ENCODE data around the gene SHC2.

SHC2 gene, protein sequence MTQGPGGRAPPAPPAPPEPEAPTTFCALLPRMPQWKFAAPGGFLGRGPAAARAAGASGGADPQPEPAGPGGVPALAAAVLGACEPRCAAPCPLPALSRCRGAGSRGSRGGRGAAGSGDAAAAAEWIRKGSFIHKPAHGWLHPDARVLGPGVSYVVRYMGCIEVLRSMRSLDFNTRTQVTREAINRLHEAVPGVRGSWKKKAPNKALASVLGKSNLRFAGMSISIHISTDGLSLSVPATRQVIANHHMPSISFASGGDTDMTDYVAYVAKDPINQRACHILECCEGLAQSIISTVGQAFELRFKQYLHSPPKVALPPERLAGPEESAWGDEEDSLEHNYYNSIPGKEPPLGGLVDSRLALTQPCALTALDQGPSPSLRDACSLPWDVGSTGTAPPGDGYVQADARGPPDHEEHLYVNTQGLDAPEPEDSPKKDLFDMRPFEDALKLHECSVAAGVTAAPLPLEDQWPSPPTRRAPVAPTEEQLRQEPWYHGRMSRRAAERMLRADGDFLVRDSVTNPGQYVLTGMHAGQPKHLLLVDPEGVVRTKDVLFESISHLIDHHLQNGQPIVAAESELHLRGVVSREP

DNA sequence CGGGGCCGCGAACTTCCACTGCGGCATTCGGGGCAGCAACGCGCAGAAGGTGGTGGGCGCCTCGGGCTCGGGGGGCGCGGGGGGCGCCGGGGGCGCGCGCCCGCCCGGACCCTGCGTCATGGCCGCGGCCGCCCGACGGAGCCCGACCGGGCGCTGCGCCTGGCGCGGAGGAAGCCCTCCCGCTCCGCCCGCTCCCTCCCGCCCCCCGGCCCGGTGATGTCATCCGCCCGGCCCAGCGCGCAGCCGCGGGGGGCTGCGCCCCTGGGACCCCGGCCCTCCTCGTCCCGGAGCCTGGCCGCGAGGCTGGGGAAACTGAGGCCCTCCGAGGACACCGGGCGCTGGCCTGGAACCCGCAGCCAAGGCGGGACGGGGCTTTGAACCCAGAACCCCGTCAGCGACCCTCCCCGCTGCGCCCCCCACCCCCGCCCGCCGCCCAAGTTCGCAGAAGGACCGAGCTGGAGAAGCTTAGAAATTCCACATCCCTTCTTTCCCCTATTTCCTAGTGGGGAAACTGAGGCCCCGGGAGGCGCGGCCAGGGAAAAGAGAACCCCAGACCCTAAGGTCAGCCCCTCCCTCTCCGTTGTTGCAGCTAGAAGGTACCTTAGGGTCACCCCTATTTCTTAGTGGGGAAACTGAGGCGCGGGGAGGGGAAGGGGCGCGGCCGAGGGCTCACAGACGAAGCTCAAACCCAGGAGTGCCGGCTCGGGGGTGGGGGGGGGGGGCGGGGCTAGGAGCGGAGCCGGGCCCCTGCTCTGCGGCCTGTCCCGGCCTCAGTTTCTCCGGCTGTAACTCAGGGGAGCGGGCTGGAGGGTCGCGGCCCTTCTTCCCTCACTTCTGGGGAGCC, at the start of gene SHC2:
Gene SHC2 (minus strand): TSS at position 157 of the 844 bp plus-strand sequence. CDS start 37 bp downstream, at position 120.
- no peak for DNase-seq (ENCODE audit: low read depth in 3 of 3, low spot score in 1 of 3)

DNA sequence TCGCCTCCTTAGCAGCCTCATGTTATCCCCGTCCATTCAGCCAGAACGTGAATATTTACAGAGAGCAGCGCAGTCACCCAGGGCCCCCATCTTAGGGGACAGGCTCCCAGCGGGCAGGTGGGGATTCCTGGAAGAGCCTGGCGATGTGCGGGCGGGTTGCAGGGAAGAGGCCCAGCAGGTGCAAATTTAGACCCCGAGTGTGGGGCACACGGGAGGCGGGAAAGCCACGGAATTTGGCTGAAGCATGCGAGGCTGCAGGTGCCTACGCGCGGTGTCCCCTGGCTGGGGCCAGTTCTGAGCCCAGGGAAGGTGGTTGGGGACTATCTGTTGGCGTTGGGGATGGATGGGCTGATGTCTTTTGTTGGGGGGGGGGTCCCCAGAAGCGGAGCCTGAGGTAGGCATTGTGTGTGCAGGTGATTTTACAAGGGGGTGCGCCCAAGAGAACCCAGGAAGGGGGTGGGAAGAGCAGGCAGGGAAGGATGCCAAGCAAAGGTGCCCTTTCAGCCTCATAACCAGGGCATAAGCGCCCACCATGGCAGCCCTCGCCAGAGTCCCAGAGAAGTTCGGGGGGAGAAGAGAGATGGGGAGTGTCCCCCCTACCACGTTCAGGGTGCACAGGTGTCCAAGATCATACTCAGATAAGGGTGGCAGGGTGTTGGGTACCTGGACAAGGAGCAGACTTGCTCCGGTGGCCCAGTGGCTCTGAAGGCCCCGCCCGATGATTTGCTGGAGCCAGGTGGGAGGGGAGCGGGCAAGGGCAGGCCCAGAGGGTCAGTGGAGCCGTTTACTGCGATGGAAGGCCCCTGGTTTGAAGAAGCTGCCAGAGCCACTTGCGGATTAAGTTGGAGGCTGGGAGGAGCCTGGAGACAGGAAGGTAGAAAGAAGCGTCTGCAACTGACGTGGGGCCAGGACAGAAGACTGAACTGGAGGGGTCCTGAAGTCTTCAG, 47.6 kb upstream of the SHC2 start:
- no peak for DNase-seq (ENCODE audit: low read depth in 3 of 3, low spot score in 1 of 3)

DNA sequence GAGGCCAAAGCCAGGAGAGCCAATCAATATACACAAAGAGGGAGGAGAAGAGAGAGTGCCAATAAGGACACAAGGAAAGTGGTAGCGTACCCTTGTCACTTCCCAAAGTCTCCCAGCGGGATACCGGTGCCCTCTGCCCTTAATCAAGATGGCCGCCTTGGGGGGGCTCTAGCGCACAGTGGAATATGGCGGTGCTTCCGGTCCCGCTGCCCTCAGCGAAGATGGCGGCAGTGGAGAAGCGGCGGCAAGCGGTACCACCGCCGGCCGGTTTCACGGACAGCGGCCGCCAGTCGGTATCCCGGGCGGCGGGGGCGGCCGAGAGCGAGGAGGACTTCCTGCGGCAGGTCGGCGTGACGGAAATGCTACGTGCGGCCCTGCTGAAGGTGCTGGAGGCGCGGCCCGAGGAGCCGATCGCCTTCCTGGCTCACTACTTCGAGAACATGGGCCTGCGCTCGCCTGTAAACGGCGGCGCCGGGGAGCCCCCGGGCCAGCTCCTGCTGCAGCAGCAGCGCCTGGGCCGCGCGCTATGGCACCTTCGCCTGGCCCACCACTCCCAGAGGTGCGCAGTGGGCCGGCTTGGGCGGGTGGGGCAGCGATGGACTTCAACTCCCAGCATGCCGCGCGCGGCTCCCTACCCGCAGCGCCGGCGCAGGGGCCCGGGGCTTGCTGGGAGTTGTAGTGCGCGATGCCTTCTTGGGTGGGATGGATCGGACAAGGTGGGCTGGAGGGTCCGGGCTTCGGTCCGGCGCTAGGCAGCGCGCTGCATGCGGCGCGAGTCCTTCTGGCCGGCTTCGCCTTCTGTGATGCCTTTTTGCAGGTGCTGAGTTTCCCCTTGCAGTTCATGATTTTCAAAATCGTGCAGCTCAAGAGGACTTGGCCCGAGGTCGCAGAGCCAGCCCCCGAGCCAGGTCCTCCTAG, 46.7 kb upstream of the SHC2 start, which contains the start of gene TPGS1:
Gene TPGS1 (plus strand): TSS at position 212 of the 918 bp plus-strand sequence. CDS start 10 bp downstream, at position 222.
- DNase-seq (ENCODE audit: low read depth in 3 of 3, low spot score in 1 of 3), result peak; percentile 42 to 70 (median 63)

DNA sequence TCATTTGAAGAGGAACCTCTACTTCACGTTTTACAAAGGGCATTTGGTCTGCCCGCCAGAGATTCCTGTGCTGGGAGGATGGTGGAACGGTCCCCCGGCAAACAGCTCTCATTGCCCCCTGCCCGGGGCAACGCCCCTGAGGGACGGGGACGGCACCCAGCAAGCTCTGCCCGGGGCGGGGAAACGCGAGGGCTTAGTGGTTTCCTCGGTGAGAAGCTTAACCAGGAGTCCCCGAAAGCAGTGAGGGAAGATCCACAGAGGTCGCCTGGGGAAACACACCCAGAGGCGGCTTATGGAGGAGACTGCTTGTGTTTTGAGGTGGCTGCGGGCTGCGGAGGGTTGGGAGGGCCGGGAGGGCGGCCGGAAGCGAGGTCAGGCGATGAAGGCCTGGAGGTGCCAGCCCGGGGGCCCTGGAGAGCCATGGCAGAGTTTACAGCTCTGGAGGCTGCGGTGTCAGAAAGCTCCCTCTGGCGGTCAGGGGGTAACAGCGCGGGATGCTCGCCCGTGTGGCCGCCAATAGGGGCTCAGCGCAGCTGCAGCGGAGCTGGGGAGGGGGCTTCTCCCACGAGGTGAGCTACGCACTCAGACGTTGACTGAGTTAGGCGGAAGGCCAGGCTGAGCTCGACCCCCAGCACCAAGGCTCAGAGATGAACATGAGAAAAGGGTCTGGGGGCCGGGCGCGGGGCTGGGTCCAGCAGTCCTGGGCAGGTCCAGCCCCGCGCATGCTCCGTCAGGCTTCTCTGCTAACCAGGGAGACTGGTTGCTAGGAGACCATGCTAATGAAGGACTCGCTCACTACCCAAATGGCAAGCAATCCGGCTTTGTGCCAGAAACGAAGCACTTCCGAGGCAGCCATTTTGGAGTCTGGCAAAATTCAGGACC, 45.8 kb upstream of the SHC2 start:
- peak; percentile 76 to 89 (median 82) for DNase-seq (ENCODE audit: low read depth in 3 of 3, low spot score in 1 of 3)

DNA sequence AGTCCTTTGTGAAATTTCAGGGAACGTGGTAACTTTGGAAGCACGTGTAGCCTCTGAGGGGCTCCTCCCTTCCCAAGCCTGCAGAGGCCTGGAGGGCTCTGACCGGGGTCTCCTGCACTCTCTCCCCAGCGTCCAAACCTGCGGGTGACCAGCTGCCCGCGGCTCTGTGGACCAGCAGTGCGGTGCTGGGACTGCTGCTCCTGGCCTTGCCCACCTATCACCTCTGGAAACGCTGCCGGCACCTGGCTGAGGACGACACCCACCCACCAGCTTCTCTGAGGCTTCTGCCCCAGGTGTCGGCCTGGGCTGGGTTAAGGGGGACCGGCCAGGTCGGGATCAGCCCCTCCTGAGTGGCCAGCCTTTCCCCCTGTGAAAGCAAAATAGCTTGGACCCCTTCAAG, 43.8 kb upstream of the SHC2 start:
- DNase-seq (ENCODE audit: low read depth in 3 of 3, low spot score in 1 of 3), result no peak

DNA sequence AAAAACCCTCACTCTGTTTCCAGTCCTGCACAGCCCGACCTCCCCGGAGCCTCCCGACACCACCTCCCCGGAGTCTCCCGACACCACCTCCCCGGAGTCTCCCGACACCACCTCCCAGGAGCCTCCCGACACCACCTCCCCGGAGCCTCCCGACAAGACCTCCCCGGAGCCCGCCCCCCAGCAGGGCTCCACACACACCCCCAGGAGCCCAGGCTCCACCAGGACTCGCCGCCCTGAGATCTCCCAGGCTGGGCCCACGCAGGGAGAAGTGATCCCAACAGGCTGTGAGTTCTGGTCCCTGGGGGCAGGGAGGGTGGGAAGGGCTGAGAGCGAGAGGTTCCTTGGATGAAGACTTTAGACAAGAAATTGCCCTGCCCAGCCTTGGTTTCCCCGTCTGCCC, 40.8 kb upstream of the SHC2 start:
- DNase-seq (ENCODE audit: low read depth in 3 of 3, low spot score in 1 of 3), result no peak

DNA sequence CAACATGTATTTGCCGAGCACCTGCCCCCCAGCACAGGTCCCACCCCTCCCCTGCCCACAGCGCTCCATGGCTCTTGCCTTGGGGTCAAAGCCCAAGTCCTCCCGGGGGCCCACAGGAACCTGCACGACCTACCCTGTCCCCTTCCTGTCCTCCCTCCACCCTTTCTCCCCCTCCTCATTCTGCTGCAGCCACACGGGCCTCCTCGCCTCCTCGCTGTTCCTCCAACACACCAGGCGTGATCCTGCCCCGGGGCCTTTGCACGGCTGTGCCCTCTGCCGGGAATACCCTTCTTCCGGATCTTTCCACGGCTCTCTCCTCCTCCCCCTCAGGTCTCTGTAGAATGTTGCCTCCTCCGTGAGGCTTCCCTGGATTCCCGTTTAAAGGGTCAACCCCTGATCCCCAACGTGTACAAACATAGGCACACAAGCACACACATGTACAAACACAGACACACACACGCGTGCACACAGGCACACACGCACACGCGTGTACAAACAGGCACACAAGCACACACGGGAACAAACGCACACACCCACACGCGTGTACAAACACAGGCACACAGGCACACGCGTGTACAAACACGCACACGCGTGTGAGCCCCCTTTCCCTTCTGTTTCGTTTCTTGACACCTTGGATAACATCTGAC, 38.3 kb upstream of the SHC2 start:
- no peak for DNase-seq (ENCODE audit: low read depth in 3 of 3, low spot score in 1 of 3)

DNA sequence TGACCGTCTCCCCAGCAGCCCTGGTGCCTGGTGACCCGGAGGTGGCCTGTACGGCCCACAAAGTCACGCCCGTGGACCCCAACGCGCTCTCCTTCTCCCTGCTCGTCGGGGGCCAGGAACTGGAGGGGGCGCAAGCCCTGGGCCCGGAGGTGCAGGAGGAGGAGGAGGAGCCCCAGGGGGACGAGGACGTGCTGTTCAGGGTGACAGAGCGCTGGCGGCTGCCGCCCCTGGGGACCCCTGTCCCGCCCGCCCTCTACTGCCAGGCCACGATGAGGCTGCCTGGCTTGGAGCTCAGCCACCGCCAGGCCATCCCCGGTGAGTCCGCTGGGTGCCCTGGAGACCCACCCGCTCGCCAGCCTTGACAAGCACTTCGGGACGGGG, 37.7 kb upstream of the SHC2 start:
- no peak for DNase-seq (ENCODE audit: low read depth in 3 of 3, low spot score in 1 of 3)

DNA sequence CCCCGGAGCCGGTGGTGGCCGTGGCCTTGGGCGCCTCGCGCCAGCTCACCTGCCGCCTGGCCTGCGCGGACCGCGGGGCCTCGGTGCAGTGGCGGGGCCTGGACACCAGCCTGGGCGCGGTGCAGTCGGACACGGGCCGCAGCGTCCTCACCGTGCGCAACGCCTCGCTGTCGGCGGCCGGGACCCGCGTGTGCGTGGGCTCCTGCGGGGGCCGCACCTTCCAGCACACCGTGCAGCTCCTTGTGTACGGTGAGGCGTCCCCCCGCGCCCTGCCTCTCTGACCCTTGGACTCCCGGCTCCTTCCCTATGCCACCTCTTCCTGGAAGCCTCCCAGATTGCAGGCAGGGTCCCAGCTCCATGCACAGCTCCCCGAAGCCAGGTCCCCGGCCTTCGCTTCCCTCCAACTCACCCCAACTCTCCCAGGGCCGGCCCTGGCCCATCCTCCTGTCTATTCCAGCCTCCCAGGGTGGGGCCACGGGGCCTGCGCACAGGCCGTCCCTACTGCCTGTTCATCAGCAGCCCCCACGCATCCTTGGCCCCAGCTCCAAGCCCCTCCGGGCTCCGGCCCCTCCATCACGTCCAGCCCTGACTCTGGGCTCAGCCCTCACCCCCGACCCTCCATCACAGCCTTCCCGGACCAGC, 37.2 kb upstream of the SHC2 start:
- no peak for DNase-seq (ENCODE audit: low read depth in 3 of 3, low spot score in 1 of 3)

DNA sequence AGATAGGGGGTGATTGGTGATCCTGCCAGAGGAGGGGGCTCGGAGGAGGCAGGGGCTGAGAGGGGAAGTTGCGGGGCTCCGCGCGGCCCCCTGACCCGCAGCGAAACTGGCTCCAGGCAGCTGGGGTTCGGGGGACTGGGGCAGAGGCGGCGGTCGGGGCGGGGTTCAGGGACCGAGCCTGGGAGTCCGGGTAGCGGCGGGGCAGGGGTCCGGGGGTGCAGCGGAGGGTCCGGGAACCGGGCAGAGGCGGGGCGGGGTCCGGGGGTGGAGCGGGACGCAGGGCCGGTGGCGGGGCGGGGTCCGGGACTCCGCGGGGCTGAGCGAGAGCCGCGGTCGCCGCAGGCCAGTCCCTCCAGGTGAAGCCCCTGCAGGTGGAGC, 36.6 kb upstream of the SHC2 start:
- no peak for DNase-seq (ENCODE audit: low read depth in 3 of 3, low spot score in 1 of 3)

DNA sequence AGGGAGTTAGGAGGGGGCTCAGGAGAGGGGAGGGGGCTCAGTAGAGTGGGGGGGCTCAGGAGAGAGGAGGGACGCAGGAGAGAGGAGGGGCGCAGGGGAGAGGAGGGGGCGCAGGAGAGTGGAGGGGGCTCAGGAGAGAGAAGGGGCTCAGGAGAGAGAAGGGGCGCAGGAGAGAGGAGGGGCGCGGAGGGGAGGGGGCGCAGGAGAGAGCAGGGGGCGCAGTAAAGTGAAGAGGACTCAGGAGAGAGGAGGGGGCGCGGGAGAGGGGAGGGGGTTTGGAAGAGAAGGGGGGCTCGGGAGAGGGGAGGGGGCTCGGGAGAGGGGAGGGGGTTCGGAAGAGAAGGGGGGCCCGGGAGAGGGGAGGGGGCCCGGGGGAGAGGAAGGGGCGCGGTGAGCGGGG, 36.2 kb upstream of the SHC2 start:
- no peak for DNase-seq (ENCODE audit: low read depth in 3 of 3, low spot score in 1 of 3)

DNA sequence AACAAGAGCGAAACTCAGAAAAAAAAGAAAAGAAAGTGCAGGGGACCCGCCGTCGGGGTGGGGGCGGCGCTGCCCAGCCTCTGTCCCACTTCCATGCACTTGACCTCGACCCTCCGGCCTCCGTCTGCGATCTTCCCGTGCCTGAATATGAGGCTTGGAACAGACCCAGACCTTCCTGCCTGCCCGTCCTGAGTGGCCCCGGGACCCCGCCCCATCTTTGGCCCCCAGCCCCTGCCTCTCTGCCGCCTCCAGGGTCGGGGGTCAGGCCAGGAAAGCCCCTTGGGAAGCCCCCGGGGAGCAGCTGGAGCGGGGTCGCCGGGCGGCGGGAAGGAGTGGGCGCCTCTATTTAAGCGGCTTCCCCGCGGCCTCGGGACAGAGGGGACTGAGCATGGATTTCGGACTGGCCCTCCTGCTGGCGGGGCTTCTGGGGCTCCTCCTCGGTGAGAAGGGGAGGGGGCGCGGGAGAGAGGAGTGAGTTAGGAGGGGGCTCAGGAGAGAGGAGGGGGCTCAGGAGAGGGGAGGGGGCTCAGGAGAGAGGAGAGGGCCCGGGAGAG, 35.4 kb upstream of the SHC2 start, which contains the start of gene MADCAM1:
Gene MADCAM1 (plus strand): TSS at position 375 of the 554 bp plus-strand sequence. CDS start 14 bp downstream, at position 389.
- DNase-seq (ENCODE audit: low read depth in 3 of 3, low spot score in 1 of 3), result no peak

DNA sequence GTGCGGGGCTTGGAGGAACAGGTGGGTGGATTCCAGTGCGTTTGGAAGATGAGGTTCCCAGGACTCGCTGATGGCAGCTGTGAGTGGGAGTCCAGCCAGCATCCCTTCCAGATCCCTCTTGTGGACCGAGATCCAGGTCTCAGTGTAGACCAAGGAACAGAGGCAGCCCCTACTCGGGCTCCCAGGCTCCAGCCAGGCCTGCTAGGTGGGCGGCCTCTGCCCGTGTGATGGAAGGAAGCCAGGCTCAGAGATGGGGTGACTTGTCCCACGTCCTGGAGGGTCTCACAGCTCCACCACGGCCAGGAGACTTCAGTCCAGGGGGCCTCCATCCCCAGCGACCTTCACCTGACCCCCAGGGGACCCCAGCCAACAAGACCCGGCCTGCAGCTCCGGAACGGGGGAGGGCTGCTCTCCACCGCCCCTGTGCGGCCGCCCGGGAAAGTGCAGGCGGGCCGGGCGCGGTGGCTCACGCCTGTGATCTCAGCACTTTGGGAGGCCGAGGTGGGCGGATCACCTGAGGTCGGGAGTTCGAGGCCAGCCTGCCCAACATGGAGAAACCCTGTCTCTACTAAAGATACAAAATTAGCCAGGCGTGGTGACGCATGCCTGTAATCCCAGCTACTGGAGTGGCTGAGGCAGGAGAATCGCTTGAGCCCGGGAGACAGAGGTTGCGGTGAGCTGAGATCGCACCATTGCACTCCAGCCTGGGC, 34.7 kb upstream of the SHC2 start:
- DNase-seq (ENCODE audit: low read depth in 3 of 3, low spot score in 1 of 3), result no peak

DNA sequence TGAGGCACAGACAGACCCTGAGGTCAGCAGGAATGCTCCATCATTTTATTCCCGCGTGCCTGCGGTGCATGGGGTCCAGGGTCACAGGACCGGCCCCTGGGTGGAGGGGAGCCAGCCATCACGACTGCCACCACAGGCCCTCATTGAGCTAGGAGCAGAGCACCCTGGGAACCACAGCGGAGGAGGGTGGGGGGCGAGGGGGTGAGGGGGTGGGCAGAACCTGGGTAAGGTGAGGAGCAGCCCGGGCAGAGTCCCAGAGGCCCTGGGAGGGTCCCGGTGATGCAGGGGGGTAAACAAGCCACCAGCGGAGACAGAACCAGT, 34.2 kb upstream of the SHC2 start:
- no peak for DNase-seq (ENCODE audit: low read depth in 3 of 3, low spot score in 1 of 3)

DNA sequence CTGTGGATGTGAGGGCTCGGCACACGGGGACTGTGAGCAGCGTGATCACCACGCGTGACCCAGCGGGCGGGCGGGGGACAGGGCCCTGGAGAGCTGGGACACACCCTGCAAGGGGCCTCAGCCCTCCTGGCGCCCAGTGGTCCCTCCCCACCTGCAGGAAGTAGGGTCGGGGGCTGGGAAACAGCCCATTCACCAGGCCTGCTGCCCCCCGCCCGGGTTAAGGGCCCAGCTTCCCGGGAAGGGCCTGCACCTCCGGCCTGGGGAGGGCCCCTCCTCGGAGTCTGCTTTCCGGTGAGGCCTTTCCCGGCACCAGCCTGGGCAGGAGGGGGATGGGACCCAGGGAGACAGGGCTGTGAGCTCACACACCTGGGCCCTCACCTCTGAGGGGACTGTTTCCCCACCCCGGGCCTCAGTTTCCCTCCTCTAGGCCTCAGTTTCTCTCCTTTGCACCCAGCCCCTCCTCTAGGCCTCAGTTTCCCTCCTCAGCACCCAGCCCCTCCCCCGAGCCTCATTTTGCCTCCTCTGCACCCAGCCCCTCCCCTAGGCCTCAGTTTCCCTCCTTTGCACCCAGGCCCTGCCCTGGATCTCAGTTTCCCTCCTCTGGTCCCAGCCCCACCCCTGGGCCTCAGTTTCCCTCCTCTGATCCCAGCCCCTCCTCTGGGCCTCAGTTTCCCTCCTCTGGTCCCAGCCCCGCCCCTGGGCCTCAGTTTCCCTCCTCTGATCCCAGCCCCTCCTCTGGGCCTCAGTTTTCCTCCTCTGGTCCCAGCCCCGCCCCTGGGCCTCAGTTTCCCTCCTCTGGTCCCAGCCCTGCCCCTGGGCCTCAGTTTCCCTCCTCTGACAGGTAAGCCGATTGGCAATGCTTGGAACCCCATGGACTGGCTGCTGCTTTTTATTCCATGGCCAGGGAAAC, 33.6 kb upstream of the SHC2 start:
- DNase-seq (ENCODE audit: low read depth in 3 of 3, low spot score in 1 of 3), result no peak
